Mononuclear cell (primary cell): ENCODE data around the gene PTBP3. TPM values are rescaled to one million over a fixed set of nuclear protein-coding genes. Genes with fewer than 3 reads are reported as not detected.
"Not testable (repeated sequence)": the region's sequence is repeated elsewhere in the genome, so short reads cannot be mapped to it uniquely, and the experiment has no call there.

Experiments used
- H3K27me3 ChIP-seq: 2 replicates; pipeline ENCODE4 v1.6.0; 2011; ENCODE audit warnings: low read length, control low read depth; ENCODE audit not compliant: insufficient read depth
- H3K4me1 ChIP-seq: 2 replicates; pipeline ENCODE4 v1.5.1; 2011; ENCODE audit warnings: mild to moderate bottlenecking, low read length, control low read depth; ENCODE audit not compliant: insufficient read depth
- H3K4me3 ChIP-seq: 2 replicates; pipeline ENCODE4 v1.5.1; 2011; ENCODE audit warnings: mild to moderate bottlenecking, low read length, moderate library complexity
- H3K9me3 ChIP-seq: 2 replicates; pipeline ENCODE4 v1.5.1; 2011; ENCODE audit warnings: low read depth, mild to moderate bottlenecking, control low read depth, low read length
- total RNA-seq: library from RNA; depleted of rRNA; stranded (reverse); fragments of >200 nt; gene quantifications from one replicate; pipeline ENCODE4 v1.2.3, GENCODE V29; 2012

Gene PTBP3
- total RNA-seq, 1 donor, result 89.3 TPM

DNA sequence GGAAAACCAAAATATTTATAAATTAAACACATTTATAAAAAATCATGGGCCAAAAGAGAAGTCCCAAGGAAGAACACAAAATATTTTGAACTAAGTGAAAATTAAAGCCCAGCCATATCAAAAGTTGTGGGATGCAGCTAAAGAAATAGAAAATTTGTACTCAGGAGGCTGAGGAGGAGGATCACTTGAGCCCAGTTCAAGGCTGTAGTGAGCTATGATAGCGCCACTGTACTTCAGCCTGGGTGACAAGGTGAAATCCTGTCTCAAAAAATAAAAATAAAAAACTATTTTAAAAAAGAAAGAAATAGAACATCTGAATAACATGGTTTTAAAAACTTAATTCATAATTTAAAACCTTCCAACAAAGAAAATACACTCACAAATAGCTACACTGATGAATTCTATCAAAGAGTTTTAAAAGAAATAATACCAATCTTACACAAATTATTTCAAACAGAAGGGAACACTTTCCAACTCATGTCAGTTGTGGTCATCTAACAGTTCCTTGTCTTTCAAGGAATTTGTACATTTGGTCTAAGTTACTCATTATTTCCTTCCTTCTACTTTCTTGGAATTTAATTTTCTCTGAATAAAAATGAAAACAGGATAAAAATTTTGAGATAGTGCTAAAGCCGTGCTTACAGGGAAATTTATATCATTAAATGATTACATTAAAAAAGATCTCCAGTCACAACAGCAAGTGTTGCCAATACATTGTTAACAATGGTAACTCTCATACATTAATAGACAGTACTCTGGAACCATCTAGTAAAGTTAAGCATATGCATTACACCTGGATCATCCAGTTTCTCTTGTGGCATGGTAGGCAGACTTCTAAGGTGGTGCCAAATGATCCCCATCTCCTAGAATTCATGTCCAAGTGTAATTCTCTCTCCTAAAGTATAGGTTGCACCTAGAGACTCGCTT is 17.8 kb downstream of the PTBP3 start:
- H3K4me3 ChIP-seq, result no peak overlapping the region
- no peaks in the 10 kb centered on the region for H3K9me3 ChIP-seq
- H3K27me3 ChIP-seq, result no peaks in the 10 kb centered on the region
- H3K4me1 ChIP-seq, result peaks cover 41% of the 10 kb centered on the region

GRCh38 chr9:112312139-112312538 is 21.3 kb downstream of the PTBP3 start:
- Histone ChIP-seq H3K27me3 (no peaks in the 10 kb centered on the region), H3K9me3 (no peaks in the 10 kb centered on the region), H3K4me1 (peaks cover 28% of the 10 kb centered on the region), H3K4me3 (no peak overlapping the region)

DNA sequence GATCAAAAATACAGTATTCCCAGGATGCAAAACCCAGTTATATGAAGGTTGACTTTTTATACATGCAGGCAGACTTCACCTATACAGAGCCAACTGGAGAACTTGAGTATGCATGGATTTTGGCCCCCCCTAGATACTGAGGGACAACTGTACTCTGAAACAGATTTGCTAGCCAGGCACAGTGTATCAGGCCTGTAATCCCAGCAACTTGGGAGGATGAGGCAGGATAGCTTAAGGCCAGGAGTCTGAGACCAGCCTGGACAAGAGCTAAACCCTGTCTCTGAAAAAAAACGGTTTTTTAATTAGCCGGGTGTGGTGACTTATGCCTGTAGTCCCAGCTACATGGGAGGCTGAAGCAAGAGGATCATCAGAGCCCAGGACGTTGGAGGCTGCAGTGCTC is 21.9 kb downstream of the PTBP3 start:
- Histone ChIP-seq H3K27me3 (no peaks in the 10 kb centered on the region), H3K9me3 (no peaks in the 10 kb centered on the region), H3K4me3 (no peak overlapping the region), H3K4me1 (peaks cover 21% of the 10 kb centered on the region)

DNA sequence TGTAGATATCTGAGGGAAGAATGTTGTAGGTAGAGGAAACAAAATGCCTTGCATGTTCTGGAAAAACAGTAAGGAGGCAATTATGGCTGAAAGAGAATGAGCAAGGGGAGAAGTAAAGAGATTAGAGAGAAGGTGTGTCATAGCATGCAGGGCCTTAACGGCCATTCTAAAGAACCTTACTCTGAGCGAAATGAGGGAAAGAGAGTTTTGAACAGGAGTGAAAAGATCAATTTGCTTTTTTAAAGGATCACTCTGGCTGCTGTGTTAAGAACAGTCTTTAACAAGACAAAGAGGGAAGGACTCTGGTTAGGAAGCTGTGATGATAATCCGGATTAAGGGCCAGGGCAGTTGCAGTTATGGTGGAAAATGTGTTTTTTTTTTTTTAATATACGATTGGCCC is 22.6 kb downstream of the PTBP3 start:
- Histone ChIP-seq H3K4me3 (no peak overlapping the region), H3K4me1 (peaks cover 15% of the 10 kb centered on the region), H3K9me3 (no peaks in the 10 kb centered on the region), H3K27me3 (no peaks in the 10 kb centered on the region)

DNA sequence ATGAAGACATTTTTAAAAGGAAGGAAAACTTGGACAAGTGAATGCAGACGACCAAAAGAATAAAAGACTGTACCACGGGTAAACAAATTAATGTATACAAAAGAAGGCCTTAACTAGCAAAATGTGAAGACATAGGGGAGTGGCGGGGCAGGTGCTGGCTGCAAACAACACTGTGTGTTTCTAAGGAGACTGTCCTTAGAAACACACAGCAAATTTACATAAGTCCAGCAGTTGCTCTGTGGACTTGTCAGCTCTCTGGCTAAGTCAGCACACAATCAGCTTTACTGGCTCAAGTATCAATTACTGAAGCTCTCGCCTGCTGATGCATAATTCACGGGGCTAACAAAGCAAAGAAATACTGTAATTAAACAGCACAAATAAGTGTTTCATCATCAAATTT is 24.8 kb downstream of the PTBP3 start:
- Histone ChIP-seq H3K4me3 (no peak overlapping the region), H3K9me3 (no peaks in the 10 kb centered on the region), H3K27me3 (no peaks in the 10 kb centered on the region), H3K4me1 (peaks cover 11% of the 10 kb centered on the region)

DNA sequence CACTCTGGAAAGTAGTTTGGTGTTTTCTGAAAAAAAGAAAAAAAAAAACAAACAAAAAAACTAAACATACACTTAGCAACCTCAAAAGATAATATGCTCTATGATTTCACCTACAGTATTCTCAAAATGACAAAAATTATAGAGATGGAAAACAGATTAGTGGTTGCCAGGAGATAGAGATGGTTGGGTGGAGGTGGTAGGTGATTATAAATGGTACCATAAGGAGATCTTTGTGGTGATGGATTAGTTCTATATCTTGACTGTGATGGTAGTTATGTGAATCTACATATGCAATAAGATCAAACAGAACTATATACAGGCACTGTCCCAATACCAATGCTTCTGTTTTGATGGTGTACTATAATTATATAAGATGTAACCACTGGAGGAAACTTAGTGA is 32.0 kb downstream of the PTBP3 start:
- Histone ChIP-seq H3K27me3 (no peaks in the 10 kb centered on the region), H3K4me3 (no peak overlapping the region), H3K4me1 (no peaks in the 10 kb centered on the region), H3K9me3 (no peaks in the 10 kb centered on the region)

DNA sequence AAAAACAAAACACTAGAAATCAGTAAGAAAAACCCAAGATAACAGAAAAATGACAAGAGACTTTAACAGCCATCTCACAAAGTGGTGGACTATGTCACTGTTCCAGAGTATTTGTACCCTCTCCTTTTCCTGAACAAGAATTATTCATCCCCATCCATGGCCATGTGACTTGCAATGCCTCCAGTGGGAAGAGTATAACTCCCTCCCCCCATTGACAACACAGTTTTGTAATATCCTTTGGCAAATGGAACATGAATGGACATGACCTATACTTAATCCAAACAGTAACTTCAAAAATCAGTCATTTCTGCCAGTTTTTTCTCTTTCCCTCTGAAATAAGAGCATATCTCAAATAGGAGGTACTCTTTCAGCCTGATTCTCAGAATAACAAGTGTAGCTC is 33.9 kb downstream of the PTBP3 start:
- no peaks in the 10 kb centered on the region for H3K4me1 ChIP-seq
- H3K27me3 ChIP-seq, result no peaks in the 10 kb centered on the region
- no peak overlapping the region for H3K4me3 ChIP-seq

GRCh38 chr9:112296929-112297328 is 36.5 kb downstream of the PTBP3 start:
- no peaks in the 10 kb centered on the region for H3K4me1 ChIP-seq
- H3K27me3 ChIP-seq, result no peaks in the 10 kb centered on the region
- no peaks in the 10 kb centered on the region for H3K9me3 ChIP-seq
- no peak overlapping the region for H3K4me3 ChIP-seq

More for the DNA sequence above, 33.9 kb downstream of the PTBP3 start:
- H3K9me3 ChIP-seq, result no peaks in the 10 kb centered on the region

GRCh38 chr9:112295174-112295573 is 38.2 kb downstream of the PTBP3 start:
- Histone ChIP-seq H3K27me3 (no peaks in the 10 kb centered on the region), H3K9me3 (no peaks in the 10 kb centered on the region), H3K4me3 (no peak overlapping the region), H3K4me1 (no peaks in the 10 kb centered on the region)

DNA sequence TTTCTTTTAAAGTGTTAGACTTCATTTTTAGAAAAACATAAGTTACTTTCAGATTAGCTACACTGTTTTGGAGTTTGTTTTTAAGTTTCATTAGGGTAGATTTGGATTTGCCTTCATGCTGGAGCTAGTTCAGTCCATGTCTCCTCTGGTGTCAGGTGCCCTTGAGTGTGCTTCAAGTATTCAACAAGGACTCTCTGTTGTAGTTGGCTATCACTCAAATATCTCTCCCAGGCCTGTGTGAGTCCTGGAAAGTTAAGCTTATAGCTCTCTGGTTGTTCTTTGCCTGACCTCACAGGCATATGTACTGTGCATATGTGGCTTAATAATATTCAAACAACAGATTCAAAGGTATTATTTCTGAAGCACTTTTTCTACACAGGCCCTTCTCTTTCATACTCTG is 45.4 kb downstream of the PTBP3 start:
- Histone ChIP-seq H3K9me3 (peaks cover 16% of the 10 kb centered on the region), H3K27me3 (no peaks in the 10 kb centered on the region), H3K4me3 (no peak overlapping the region), H3K4me1 (no peaks in the 10 kb centered on the region)

GRCh38 chr9:112286926-112287325 is 46.5 kb downstream of the PTBP3 start:
- H3K27me3 ChIP-seq, result no peaks in the 10 kb centered on the region
- no peak overlapping the region for H3K4me3 ChIP-seq
- peaks cover 16% of the 10 kb centered on the region for H3K9me3 ChIP-seq
- H3K4me1 ChIP-seq, result no peaks in the 10 kb centered on the region

- Histone ChIP-seq H3K27me3 (no peaks in the 10 kb centered on the region), H3K4me1 (no peaks in the 10 kb centered on the region), H3K9me3 (peaks cover 16% of the 10 kb centered on the region), H3K4me3 (no peak overlapping the region)
Observed at GRCh38 chr9:112285056-112285455, 48.4 kb downstream of the PTBP3 start.

- H3K27me3 ChIP-seq, result no peaks in the 10 kb centered on the region
- no peaks in the 10 kb centered on the region for H3K4me1 ChIP-seq
- H3K4me3 ChIP-seq, result no peak overlapping the region
- H3K9me3 ChIP-seq, result peaks cover 16% of the 10 kb centered on the region
Observed at GRCh38 chr9:112283582-112284253, 49.7 kb downstream of the PTBP3 start.

- not testable (repeated sequence) for H3K4me1 ChIP-seq, H3K27me3 ChIP-seq, H3K4me3 ChIP-seq
- H3K9me3 ChIP-seq, result peaks cover 16% of the 10 kb centered on the region
Observed at GRCh38 chr9:112282841-112283240, 50.6 kb downstream of the PTBP3 start.

- Histone ChIP-seq H3K4me3 (no peak overlapping the region), H3K9me3 (peaks cover 16% of the 10 kb centered on the region), H3K4me1 (no peaks in the 10 kb centered on the region), H3K27me3 (no peaks in the 10 kb centered on the region)
Observed at GRCh38 chr9:112280904-112281303, 52.5 kb downstream of the PTBP3 start.
